NCI-H2081 (cell line): ENCODE results near the gene PLCL2.
"Not testable (repeated sequence)": the region's sequence is repeated elsewhere in the genome, so short reads cannot be mapped to it uniquely, and the experiment has no call there.

Experiments used
- DNase-seq, 2 experiments: peaks; one replicate each; lab custom pipeline; 2025; lab: John Stamatoyannopoulos, UW

PLCL2 gene

GRCh38 chr3:17075907-17076306, 191.2 kb downstream of the PLCL2 start:
- no peak for DNase-seq

DNA sequence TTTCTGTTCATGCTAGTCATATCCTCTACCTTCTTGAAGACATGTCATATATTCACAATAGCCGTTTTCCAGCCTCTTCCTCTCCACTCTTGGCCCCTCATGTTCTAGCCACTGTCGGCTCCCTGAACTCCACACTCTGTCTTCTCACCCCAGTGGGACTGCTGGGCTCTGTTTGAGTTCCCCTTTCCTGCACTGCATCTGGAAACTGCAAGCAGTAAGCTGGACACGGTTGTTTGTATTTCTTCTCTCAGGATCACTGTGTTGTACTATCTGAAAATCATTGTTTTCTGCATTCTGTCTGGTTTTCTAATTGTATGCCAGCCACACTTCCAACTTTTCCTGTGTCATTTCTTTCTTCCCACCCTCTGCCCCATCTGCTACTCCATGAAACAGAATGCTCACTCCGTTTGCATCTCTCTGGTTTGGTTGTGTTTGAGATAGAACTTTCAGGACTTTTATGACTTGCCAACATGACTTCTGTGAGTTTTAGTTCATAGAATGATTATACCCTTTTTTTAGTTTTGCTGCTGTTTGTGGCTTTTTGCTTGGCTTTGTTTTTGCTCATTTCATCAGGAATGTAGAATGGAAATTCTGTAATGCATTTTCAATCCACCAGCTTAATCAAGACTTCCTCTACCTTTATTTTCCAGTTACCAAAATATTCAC, 192.3 kb downstream of the PLCL2 start:
- no peak for DNase-seq

DNA sequence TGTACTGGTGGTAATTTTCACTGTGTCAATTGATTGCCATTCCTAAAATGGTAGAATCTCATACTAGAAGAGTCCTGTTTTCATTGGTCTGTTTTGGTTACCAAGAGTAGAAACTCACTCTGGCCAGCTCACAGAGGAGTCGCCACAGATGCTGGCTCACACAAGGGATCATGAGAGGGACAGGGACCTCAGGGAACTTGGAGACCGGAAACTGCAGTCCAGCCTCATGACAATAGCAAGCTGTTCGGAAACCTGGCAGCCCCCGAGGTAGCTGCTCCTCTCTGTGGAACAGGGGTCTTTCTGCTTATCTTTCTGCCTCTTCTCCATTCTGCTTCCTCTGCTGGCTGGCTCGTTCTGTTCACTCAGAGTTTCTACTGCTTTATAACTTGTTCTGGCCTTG, 192.9 kb downstream of the PLCL2 start:
- no peak for DNase-seq

DNA sequence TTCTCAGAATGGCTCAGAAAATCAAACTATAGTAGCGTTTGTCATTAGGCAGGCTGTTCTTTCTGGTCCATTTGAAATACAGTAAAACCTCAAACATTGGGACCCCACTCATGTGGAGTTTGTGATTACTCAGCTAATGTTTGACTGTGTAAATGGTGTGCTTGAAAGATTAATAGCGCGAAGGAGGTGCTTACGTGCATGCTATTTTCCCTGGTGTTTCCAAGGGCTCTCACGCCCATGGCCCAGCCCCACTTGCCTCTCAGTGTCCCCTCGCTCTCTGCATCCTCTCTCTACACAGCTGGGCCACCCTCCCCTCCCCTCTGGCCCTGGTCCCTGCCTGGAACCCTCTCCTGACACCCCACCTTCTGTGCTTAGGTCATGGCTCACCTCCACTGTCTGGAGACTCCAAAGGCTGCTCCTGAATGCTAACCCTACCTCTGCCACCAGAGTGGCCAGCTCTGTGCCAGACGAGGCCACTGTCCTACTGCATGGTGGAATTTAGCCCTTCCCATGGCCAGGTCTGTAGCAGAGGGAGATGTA, 194.2 kb downstream of the PLCL2 start:
- peak; percentile 21 to 70 for DNase-seq

DNA sequence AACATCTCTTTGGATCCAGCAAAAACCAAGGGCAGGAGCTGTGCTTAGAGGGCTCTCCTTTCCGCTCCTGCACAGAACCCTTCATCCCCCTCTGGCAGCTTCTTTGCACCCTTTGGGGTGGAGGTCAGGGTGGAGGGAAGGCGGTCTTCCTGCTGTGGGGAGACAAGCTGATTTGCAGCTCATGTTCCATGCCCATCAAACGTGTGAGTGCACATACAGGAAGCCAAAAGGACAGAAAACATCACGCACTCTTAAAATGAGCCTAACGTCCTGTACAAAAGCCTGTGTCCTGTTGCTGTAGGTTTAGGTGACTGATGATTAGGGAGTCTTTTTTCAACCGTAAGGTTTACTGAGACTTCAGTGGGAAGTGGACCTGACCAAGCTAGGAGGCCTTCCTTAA, 195.2 kb downstream of the PLCL2 start:
- DNase-seq, result no peak

- no peak for DNase-seq
Measured at GRCh38 chr3:17081520-17081919, 196.8 kb downstream of the PLCL2 start.

GRCh38 chr3:17087509-17087908, 202.8 kb downstream of the PLCL2 start:
- DNase-seq, result no peak

- DNase-seq, result no peak
Measured at GRCh38 chr3:17088017-17088416, 203.3 kb downstream of the PLCL2 start.

- DNase-seq, result no peak
Measured at GRCh38 chr3:17088602-17089313, 204.0 kb downstream of the PLCL2 start.

GRCh38 chr3:17089314-17089700, 204.6 kb downstream of the PLCL2 start:
- DNase-seq, result no peak

- DNase-seq, result no peak
Measured at GRCh38 chr3:17090280-17090983, 205.7 kb downstream of the PLCL2 start.

GRCh38 chr3:17091910-17092582, 207.3 kb downstream of the PLCL2 start:
- no peak for DNase-seq

DNA sequence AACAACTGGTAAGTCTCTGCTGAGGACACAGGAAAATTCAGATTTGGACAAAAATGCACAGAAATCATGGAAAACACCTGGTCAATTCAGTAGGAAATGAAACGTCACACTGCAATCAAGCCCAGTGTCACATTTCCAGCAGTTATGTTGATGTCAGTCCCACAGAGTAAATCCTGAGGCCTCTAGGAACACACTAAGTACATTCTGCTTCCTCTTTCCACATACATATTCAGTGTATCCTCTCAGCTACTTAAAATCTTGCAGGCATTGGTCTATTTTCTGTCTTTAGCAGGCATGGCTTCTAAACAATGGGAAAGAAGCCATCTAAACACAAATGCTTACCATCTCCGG, 207.8 kb downstream of the PLCL2 start:
- DNase-seq, result no peak

DNA sequence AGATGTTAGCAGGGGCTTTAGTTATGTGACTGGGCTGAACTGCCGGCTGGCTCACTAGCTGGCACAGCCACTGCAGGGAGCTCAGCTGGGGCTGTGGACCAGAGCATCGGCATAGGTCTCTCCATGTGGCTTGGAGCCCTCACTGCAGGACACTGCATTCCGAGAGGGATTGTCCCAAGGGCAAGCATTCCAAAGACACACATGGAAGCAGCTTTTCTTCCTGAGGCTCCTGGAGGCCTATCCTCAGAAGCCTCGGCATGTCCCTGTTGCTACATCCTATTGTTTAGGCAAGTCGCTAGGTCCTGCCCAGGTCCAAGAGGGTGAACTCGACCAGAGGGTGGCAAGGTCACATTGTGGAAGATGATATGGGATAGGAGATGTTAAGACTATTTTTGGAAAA, 209.8 kb downstream of the PLCL2 start:
- DNase-seq, result no peak

DNA sequence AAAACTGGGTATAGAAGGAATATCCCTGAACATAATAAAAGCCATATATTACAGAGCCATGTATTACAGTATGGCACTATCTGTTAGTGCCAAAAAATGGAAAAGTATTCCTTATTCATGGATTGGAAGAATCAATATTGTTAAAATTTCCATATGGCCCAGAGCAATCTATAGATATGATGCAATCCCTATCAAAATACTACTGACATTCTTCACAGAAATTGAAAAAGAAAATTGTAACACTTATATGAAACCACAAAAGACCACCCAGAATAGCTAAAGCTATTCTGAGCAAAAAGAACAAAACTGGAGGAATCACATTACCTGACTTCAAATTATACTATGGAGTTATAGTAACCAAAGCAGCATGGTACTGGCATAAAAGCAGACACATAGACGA, 218.8 kb downstream of the PLCL2 start:
- no peak for DNase-seq

DNA sequence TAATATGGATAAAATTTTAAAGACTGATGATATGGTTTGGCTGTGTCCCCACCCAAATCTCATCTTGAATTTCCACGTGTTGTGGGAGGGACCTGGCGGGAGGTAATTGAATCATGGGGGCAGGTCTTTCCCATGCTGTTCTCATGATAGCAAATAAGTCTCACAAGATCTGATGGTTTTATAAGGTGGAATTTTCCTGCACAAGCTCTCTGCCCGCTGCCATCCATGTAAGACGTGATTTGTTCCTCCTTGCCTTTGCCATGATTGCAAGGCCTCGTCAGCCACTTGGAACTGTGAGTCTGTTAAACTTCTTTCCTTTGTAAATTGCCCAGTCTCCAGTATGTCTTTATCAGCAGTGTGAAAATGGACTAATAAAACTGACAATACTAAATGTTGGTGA, 222.0 kb downstream of the PLCL2 start:
- DNase-seq, result not testable (repeated sequence)

DNA sequence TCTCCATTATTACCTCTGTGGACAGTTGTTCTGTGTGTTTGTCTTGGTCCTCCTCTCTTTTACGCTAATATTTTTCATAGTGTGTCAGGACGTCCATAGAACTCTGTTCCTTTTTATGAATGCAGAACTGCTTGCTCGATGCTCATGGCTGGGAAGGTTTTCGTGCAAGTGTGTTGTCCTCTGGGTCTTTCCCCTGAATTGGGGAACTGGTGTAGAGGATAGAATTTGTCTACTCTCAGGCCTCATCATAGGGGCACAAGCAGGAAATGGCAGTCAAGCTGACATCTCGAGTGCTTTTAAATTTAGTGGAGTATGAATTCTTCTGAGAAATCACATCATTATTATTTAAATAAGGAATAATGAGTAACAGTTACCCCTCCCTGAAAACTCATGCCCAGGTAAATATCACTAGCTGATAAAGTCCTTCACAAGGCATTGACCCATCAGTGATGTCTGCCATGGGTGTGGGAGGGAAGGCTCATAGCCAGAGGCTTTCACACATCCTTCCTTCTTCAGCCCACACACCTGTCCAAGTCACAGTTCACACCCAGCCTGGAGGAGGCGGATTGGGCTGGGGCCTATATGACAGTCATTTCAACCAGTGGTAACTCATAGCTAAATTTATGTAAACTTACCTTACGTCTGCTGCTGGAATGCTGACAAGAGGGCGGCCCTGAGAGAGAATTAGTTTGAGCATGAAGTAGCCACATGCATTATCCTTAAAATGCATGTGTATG, 226.1 kb downstream of the PLCL2 start:
- DNase-seq, result no peak

GRCh38 chr3:17111586-17111985, 226.8 kb downstream of the PLCL2 start:
- DNase-seq, result no peak

DNA sequence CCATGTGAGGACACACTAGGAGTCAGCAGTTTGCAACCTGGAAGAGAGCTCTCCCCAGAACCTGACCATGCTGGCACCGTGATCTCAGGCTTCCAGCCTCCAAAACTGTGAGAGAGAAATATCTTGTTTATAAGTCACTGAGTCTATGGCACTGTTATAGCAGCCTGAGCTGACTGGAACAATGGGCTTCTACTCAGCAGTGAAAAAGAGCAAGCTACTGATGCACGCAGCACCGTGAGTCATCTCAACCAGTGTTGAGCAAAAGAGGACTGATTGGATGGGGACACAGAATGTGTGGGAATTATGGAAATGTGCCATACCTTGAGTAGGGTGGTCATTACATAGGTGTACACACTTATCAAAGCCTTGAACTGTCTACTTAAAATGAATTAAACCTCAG, 230.4 kb downstream of the PLCL2 start:
- no peak for DNase-seq

GRCh38 chr3:17116007-17116600, 231.3 kb downstream of the PLCL2 start:
- DNase-seq, result no peak

DNA sequence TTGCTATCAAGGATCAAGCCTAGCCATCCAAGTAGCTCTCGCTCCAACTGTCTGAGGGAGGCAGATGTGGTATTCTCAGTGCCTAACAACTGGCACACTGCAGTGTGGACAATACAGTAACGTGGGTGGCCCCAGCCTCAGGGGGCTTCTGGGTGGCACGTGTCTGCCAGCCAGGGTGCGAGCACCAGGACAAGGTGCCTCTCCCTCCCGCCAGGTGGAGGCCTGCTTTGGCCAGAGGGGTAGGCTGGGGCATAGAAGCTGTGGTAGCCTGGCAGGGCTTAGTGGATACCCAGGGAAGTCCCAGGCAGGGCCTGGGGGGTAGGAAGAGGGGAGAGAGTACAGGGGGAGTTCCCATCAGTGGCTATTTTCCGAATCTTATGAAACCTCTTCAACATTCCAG, 234.0 kb downstream of the PLCL2 start:
- DNase-seq, result no peak
